GM12874 (cell line): ENCODE data around the gene RIPK3.

Source experiments
- CTCF ChIP-seq: IDR thresholded peaks from 2 replicates; pipeline ENCODE4 v1.5.1; 2011; ENCODE audit warnings: low read depth, mild to moderate bottlenecking, control low read depth, low read length, moderate library complexity; ENCODE audit not compliant: insufficient read depth

RIPK3 gene

GRCh38 chr14:24315243-24315806 lies 24.5 kb downstream of the RIPK3 start:
- TF ChIP-seq CTCF, result no peak

- TF ChIP-seq CTCF, result no peak
Measured at GRCh38 chr14:24314377-24315193, 25.2 kb downstream of the RIPK3 start.

GRCh38 chr14:24313913-24314312 lies 25.9 kb downstream of the RIPK3 start:
- no peak for TF ChIP-seq CTCF

- no peak for TF ChIP-seq CTCF
Measured at GRCh38 chr14:24312736-24313507, 26.9 kb downstream of the RIPK3 start.

GRCh38 chr14:24311837-24312615 lies 27.8 kb downstream of the RIPK3 start:
- TF ChIP-seq CTCF, result no peak

- peak; percentile 61 for TF ChIP-seq CTCF
Measured at GRCh38 chr14:24310646-24311604, 28.9 kb downstream of the RIPK3 start, which contains the start of gene LTB4R. TSS of gene LTB4R (plus strand) at chr14:24311502. CDS start at chr14:24315652, 4,150 bp downstream.
